Peyer's patch (tissue), 4 donors: ENCODE data around the gene CCDC85C. TPM values are rescaled to one million over a fixed set of nuclear protein-coding genes. Genes with fewer than 3 reads are reported as not detected.

Source experiments
- DNase-seq, 3 donors: peaks; one replicate each; pipeline ENCODE4 v3.0.0-alpha.2; 2017 to 2019
- H3K27ac ChIP-seq, 4 donors: fragments of 200-600 bp; sonication (generic); one replicate each; pipeline ENCODE4 v1.5.1; 2016 to 2019
- H3K27me3 ChIP-seq, 2 donors: fragments of 200-600 bp; sonication (generic); one replicate each; pipeline ENCODE4 v1.5.1; 2019
- H3K36me3 ChIP-seq, 3 donors: fragments of 200-600 bp; sonication (generic); one replicate each; pipeline ENCODE4 v1.5.1; 2016 to 2019
- H3K4me1 ChIP-seq, 4 donors: fragments of 200-600 bp; sonication (generic); one replicate each; pipeline ENCODE4 v1.5.1; 2016 to 2019
- H3K4me3 ChIP-seq, 4 donors: fragments of 200-600 bp; sonication (generic); 1 replicate in 3 of 4; 2 replicates in 1 of 4; pipeline ENCODE4 v1.5.1; 2016 to 2019; ENCODE audit warnings: mild to moderate bottlenecking in 1 of 4
- H3K9me3 ChIP-seq, 4 donors: fragments of 200-600 bp; sonication (generic); one replicate each; pipeline ENCODE4 v1.5.1; 2016 to 2019; ENCODE audit warnings: mild to moderate bottlenecking in 1 of 4
- CTCF ChIP-seq, 6 experiments: fragments of 450-650 bp in 4 of 6; fragments of 200-600 bp in 2 of 6; sonication (generic) in 1 of 6; IDR thresholded peaks; one replicate each; pipeline ENCODE4 v1.5.1; 2017 to 2019; ENCODE audit warnings: antibody characterized with exemption in 6 of 6, mild to moderate bottlenecking in 3 of 6, moderate library complexity in 1 of 6
- POLR2A ChIP-seq, 2 donors: fragments of 450-650 bp; IDR thresholded peaks; one replicate each; pipeline ENCODE4 v1.5.1; 2017; ENCODE audit warnings: antibody characterized with exemption in 2 of 2, mild to moderate bottlenecking in 2 of 2, moderate library complexity in 2 of 2
- total RNA-seq, 4 donors: library from RNA; depleted of rRNA; stranded (reverse); fragments of >200 nt; gene quantifications; one replicate each; pipeline ENCODE4 v1.1.0, GENCODE V29; 2016

CCDC85C gene
- total RNA-seq, 4 donors from 2014 or later, result 19.8 to 98.1 (median 78.8) TPM

- peaks cover 0 to 19% (median 5%) of the 10 kb centered on the region in 4 donors for H3K4me1 ChIP-seq
Observed at GRCh38 chr14:99476864-99477263, 127.1 kb downstream of the CCDC85C start.

GRCh38 chr14:99475660-99476059, 128.3 kb downstream of the CCDC85C start:
- no peak for DNase-seq
- no peaks in the 10 kb centered on the region for H3K9me3 ChIP-seq
- peaks cover 0 to 19% (median 5%) of the 10 kb centered on the region in 4 donors for H3K4me1 ChIP-seq
- no peaks in the 10 kb centered on the region for H3K36me3 ChIP-seq
- no peak overlapping the region for H3K4me3 ChIP-seq
- no peak for TF ChIP-seq CTCF (IDR thresholded peaks at IDR 0.05)
- TF ChIP-seq POLR2A (IDR thresholded peaks at IDR 0.05), result no peak
- H3K27me3 ChIP-seq, result no peaks in the 10 kb centered on the region
- H3K27ac ChIP-seq, result no peak overlapping the region

More at GRCh38 chr14:99476864-99477263, 127.1 kb downstream of the CCDC85C start:
- TF ChIP-seq POLR2A (IDR thresholded peaks at IDR 0.05), result no peak
- no peak for TF ChIP-seq CTCF (IDR thresholded peaks at IDR 0.05)
- Histone ChIP-seq H3K27ac (no peak overlapping the region), H3K36me3 (no peaks in the 10 kb centered on the region), H3K4me3 (no peak overlapping the region), H3K9me3 (no peaks in the 10 kb centered on the region), H3K27me3 (no peaks in the 10 kb centered on the region)
- DNase-seq, result no peak

- H3K9me3 ChIP-seq, result no peaks in the 10 kb centered on the region
- no peak for TF ChIP-seq CTCF (IDR thresholded peaks at IDR 0.05)
- no peak for TF ChIP-seq POLR2A (IDR thresholded peaks at IDR 0.05)
- H3K4me1 ChIP-seq, result peaks cover 0 to 19% (median 5%) of the 10 kb centered on the region in 4 donors
- no peak for DNase-seq
- H3K36me3 ChIP-seq, result no peaks in the 10 kb centered on the region
- H3K27ac ChIP-seq, result no peak overlapping the region
- no peaks in the 10 kb centered on the region for H3K27me3 ChIP-seq
- no peak overlapping the region for H3K4me3 ChIP-seq
Observed at GRCh38 chr14:99475179-99475578, 128.8 kb downstream of the CCDC85C start.

GRCh38 chr14:99473458-99473857, 130.5 kb downstream of the CCDC85C start:
- Histone ChIP-seq H3K36me3 (no peaks in the 10 kb centered on the region), H3K4me1 (peaks cover 0 to 4% (median 0%) of the 10 kb centered on the region in 4 donors), H3K27me3 (no peaks in the 10 kb centered on the region), H3K27ac (no peak overlapping the region), H3K9me3 (no peaks in the 10 kb centered on the region), H3K4me3 (no peak overlapping the region)
- TF ChIP-seq POLR2A (IDR thresholded peaks at IDR 0.05), result no peak
- TF ChIP-seq CTCF (IDR thresholded peaks at IDR 0.05), result no peak
- no peak for DNase-seq

- Histone ChIP-seq H3K36me3 (no peaks in the 10 kb centered on the region), H3K4me1 (peaks cover 0 to 2% (median 0%) of the 10 kb centered on the region in 4 donors), H3K27ac (no peak overlapping the region), H3K4me3 (no peak overlapping the region), H3K27me3 (no peaks in the 10 kb centered on the region), H3K9me3 (no peaks in the 10 kb centered on the region)
- TF ChIP-seq CTCF (IDR thresholded peaks at IDR 0.05), result no peak
- TF ChIP-seq POLR2A (IDR thresholded peaks at IDR 0.05), result no peak
- DNase-seq, result no peak
Observed at GRCh38 chr14:99472937-99473336, 131.1 kb downstream of the CCDC85C start.

GRCh38 chr14:99471731-99472130, 132.3 kb downstream of the CCDC85C start:
- no peak for TF ChIP-seq POLR2A (IDR thresholded peaks at IDR 0.05)
- H3K4me3 ChIP-seq, result no peak overlapping the region
- no peak for DNase-seq
- H3K36me3 ChIP-seq, result no peaks in the 10 kb centered on the region
- H3K27me3 ChIP-seq, result no peaks in the 10 kb centered on the region
- H3K9me3 ChIP-seq, result no peaks in the 10 kb centered on the region
- peaks cover 0 to 11% (median 0%) of the 10 kb centered on the region in 4 donors for H3K4me1 ChIP-seq
- no peak overlapping the region for H3K27ac ChIP-seq
